ENCODE results near the gene TSGA10IP.

TSGA10IP gene

DNA sequence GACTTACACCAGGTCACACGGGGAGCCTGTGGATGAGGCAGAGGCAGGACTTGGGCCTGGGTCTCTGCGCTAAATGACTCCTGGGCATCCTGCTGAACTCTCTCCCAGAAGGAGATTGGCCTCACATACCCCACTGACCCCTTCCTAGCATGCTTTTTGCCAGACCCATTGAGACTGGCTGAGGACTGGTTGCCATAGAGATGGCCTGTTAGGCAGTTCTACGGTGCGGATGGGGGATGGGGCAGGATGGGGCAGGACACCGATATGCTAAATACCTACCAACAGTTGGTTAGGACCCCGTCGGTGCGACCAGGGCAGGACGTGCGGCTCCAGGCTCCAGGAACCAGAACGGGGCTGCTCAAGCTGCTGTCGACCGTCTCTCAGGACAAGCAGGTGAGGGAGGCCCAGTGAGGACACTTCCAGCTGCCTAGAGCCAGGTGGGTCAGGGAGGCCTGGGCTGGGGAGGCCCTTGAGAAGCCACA lies at the start of gene TSGA10IP:
Gene TSGA10IP (plus strand): TSS at position 51 of the 482 bp plus-strand sequence. CDS start 196 bp downstream, at position 247.
- H3K4me3 ChIP-seq (ENCODE audit: low read depth, low read length) = no peak within 1 kb of the TSS
- TF ChIP-seq, protein P1, sequence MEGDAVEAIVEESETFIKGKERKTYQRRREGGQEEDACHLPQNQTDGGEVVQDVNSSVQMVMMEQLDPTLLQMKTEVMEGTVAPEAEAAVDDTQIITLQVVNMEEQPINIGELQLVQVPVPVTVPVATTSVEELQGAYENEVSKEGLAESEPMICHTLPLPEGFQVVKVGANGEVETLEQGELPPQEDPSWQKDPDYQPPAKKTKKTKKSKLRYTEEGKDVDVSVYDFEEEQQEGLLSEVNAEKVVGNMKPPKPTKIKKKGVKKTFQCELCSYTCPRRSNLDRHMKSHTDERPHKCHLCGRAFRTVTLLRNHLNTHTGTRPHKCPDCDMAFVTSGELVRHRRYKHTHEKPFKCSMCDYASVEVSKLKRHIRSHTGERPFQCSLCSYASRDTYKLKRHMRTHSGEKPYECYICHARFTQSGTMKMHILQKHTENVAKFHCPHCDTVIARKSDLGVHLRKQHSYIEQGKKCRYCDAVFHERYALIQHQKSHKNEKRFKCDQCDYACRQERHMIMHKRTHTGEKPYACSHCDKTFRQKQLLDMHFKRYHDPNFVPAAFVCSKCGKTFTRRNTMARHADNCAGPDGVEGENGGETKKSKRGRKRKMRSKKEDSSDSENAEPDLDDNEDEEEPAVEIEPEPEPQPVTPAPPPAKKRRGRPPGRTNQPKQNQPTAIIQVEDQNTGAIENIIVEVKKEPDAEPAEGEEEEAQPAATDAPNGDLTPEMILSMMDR (IDR thresholded peaks at IDR 0.05; ENCODE audit: borderline replicate concordance, insufficient read depth, low read depth, low read length) = no peak

- H3K4me3 ChIP-seq (ENCODE audit: low read depth, low read length) = no peak overlapping the region
- TF ChIP-seq, protein P1 (IDR thresholded peaks at IDR 0.05; ENCODE audit: borderline replicate concordance, insufficient read depth, low read depth, low read length) = no peak
Measured at GRCh38 chr11:65895482-65895981, 49.7 kb upstream of the TSGA10IP start.

GRCh38 chr11:65896034-65896999 lies 49.0 kb upstream of the TSGA10IP start:
- no peak overlapping the region for H3K4me3 ChIP-seq (ENCODE audit: low read depth, low read length)
- TF ChIP-seq, protein P1 (IDR thresholded peaks at IDR 0.05; ENCODE audit: borderline replicate concordance, insufficient read depth, low read depth, low read length) = no peak

GRCh38 chr11:65897020-65897471 lies 48.2 kb upstream of the TSGA10IP start:
- H3K4me3 ChIP-seq (ENCODE audit: low read depth, low read length) = no peak overlapping the region
- TF ChIP-seq, protein P1 (IDR thresholded peaks at IDR 0.05; ENCODE audit: borderline replicate concordance, insufficient read depth, low read depth, low read length) = no peak

- H3K4me3 ChIP-seq (ENCODE audit: low read depth, low read length) = peak overlapping the region; percentile 53
- TF ChIP-seq, protein P1 (IDR thresholded peaks at IDR 0.05; ENCODE audit: borderline replicate concordance, insufficient read depth, low read depth, low read length) = no peak
Measured at GRCh38 chr11:65898656-65899355, 46.5 kb upstream of the TSGA10IP start.

DNA sequence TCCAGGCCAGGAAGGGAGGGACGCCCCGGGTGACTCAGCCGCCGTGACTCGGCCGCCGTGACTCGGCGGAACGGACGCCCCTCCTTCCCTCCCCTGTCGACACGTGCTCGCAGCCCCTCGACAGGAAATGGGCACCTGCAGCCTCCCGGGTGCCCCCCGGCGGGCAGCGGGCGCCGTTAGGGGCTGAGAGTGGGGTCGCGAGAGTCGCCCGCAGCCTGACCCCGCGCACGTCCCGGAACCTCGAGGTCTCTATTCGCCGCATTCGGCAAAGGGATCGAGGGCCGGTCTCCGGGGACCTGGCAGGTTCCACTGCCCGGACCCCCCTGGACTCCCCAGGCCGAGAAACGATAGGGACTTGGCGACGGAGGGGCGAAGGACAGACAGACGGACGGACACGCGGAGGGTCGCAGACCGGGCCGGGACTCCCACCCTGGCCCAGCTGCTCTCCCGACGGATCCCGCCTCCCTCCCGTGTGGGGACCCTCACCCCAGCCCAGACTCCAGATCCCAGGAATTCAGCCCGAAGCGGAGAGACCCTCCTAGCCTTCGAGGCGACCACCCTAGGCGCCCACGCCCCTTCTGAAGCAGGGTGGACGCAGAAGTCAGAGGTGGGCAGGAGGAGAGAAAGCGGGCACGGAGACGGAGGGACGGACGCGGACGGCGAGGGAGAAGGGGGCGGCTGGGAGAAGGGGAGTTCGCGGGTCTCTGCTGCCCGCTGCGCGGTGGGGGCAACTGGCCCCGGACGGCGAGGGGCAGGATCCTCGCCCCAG lies 45.7 kb upstream of the TSGA10IP start:
- TF ChIP-seq, protein P1 (IDR thresholded peaks at IDR 0.05; ENCODE audit: borderline replicate concordance, insufficient read depth, low read depth, low read length) = no peak
- H3K4me3 ChIP-seq (ENCODE audit: low read depth, low read length) = peak overlapping the region; percentile 53

Data from GM12875 (cell line).